ENCODE measurements around the gene ERO1B. TPM values are rescaled to one million over a fixed set of nuclear protein-coding genes. Genes with fewer than 3 reads are reported as not detected.

The ERO1B gene
- total RNA-seq, 1 experiment from 2014 or later: not detected

- Histone ChIP-seq H3K4me1 (replicated peaks; ENCODE audit: insufficient read depth) (no peaks in the 10 kb centered on the region), H4K20me1 (ENCODE audit: insufficient read depth) (no peaks in the 10 kb centered on the region), H3F3A (ENCODE audit: insufficient read depth, low read depth) (no peaks in the 10 kb centered on the region), H3K9me3 (ENCODE audit: insufficient read depth, low read depth) (no peaks in the 10 kb centered on the region), H2AFZ (peak overlapping the region; percentile 57; the same call in 1 of the 2 replicates), H3K27me3 (ENCODE audit: insufficient read depth, low read depth) (no peaks in the 10 kb centered on the region), H3K79me2 (ENCODE audit: low read depth) (no peaks in the 10 kb centered on the region), H3K4me3 (no peak overlapping the region), H3K27ac (no peak overlapping the region), H3K36me3 (ENCODE audit: low read depth) (no peaks in the 10 kb centered on the region), H3K4me2 (no peak overlapping the region), H3K9me2 (ENCODE audit: insufficient read depth) (no peaks in the 10 kb centered on the region)
- ChIA-PET CTCF (no interaction called here), POLR2A (ENCODE audit: unreplicated experiment) (no interaction called here)
- no peak for DNase-seq
- intact Hi-C loops (cut with micrococcal nuclease; ENCODE audit: unreplicated experiment): loop anchor here (5.0 kb wide), 1 partner anchor 248 kb away; no protein-coding TSS in a partner anchor
- TF ChIP-seq CTCF (conservative IDR thresholded peaks at IDR 0.05): no peak
- TF ChIP-seq EZH2 (IDR thresholded peaks at IDR 0.05; ENCODE audit: low read depth): no peak
- BruUV-seq (replicated peaks): no TSS peak
These were observed 2.5 kb upstream of the ERO1B start for GRCh38 chr1:236284291-236284721.

- no peaks in the 10 kb centered on the region for H4K20me1 ChIP-seq (ENCODE audit: insufficient read depth)
These were observed 961 bp upstream of the ERO1B start for GRCh38 chr1:236282719-236283118.

GRCh38 chr1:236282425-236282716, 613 bp upstream of the ERO1B start:
- no peak overlapping the region for H3K4me2 ChIP-seq
- POLR2A ChIA-PET (ENCODE audit: unreplicated experiment): no interaction called here
- H4K20me1 ChIP-seq (ENCODE audit: insufficient read depth): no peaks in the 10 kb centered on the region
- no peaks in the 10 kb centered on the region for H3K9me2 ChIP-seq (ENCODE audit: insufficient read depth)
- no peaks in the 10 kb centered on the region for H3K4me1 ChIP-seq (replicated peaks; ENCODE audit: insufficient read depth)
- intact Hi-C loops (cut with micrococcal nuclease; ENCODE audit: unreplicated experiment): loop anchor here (5.0 kb wide), 1 partner anchor 250 kb away; no protein-coding TSS in a partner anchor
- H3K4me3 ChIP-seq: no peak overlapping the region
- H3K27ac ChIP-seq: no peak overlapping the region
- no peaks in the 10 kb centered on the region for H3K9me3 ChIP-seq (ENCODE audit: insufficient read depth, low read depth)
- no peaks in the 10 kb centered on the region for H3K27me3 ChIP-seq (ENCODE audit: insufficient read depth, low read depth)
- CTCF ChIA-PET: no interaction called here
- no peak for TF ChIP-seq CTCF (conservative IDR thresholded peaks at IDR 0.05)
- TF ChIP-seq EZH2 (IDR thresholded peaks at IDR 0.05; ENCODE audit: low read depth): no peak
- no peak overlapping the region for H2AFZ ChIP-seq
- H3K36me3 ChIP-seq (ENCODE audit: low read depth): no peaks in the 10 kb centered on the region
- DNase-seq: no peak
- no TSS peak for BruUV-seq (replicated peaks)
- no peaks in the 10 kb centered on the region for H3K79me2 ChIP-seq (ENCODE audit: low read depth)
- H3F3A ChIP-seq (ENCODE audit: insufficient read depth, low read depth): no peaks in the 10 kb centered on the region

More at GRCh38 chr1:236282719-236283118, 961 bp upstream of the ERO1B start:
- Histone ChIP-seq H3K27ac (no peak overlapping the region), H3K9me2 (ENCODE audit: insufficient read depth) (no peaks in the 10 kb centered on the region), H2AFZ (no peak overlapping the region), H3K4me3 (no peak overlapping the region), H3K27me3 (ENCODE audit: insufficient read depth, low read depth) (no peaks in the 10 kb centered on the region), H3K9me3 (ENCODE audit: insufficient read depth, low read depth) (no peaks in the 10 kb centered on the region), H3K36me3 (ENCODE audit: low read depth) (no peaks in the 10 kb centered on the region), H3K79me2 (ENCODE audit: low read depth) (no peaks in the 10 kb centered on the region), H3K4me2 (no peak overlapping the region), H3K4me1 (replicated peaks; ENCODE audit: insufficient read depth) (no peaks in the 10 kb centered on the region), H3F3A (ENCODE audit: insufficient read depth, low read depth) (no peaks in the 10 kb centered on the region)
- DNase-seq: no peak
- TF ChIP-seq EZH2 (IDR thresholded peaks at IDR 0.05; ENCODE audit: low read depth): no peak
- TF ChIP-seq CTCF (conservative IDR thresholded peaks at IDR 0.05): no peak
- intact Hi-C loops (cut with micrococcal nuclease; ENCODE audit: unreplicated experiment): loop anchor here (5.0 kb wide), 1 partner anchor 250 kb away; no protein-coding TSS in a partner anchor
- POLR2A ChIA-PET (ENCODE audit: unreplicated experiment): no interaction called here
- CTCF ChIA-PET: no interaction called here
- no TSS peak for BruUV-seq (replicated peaks)
